ENCODE results near the gene STK25.

The STK25 gene

DNA sequence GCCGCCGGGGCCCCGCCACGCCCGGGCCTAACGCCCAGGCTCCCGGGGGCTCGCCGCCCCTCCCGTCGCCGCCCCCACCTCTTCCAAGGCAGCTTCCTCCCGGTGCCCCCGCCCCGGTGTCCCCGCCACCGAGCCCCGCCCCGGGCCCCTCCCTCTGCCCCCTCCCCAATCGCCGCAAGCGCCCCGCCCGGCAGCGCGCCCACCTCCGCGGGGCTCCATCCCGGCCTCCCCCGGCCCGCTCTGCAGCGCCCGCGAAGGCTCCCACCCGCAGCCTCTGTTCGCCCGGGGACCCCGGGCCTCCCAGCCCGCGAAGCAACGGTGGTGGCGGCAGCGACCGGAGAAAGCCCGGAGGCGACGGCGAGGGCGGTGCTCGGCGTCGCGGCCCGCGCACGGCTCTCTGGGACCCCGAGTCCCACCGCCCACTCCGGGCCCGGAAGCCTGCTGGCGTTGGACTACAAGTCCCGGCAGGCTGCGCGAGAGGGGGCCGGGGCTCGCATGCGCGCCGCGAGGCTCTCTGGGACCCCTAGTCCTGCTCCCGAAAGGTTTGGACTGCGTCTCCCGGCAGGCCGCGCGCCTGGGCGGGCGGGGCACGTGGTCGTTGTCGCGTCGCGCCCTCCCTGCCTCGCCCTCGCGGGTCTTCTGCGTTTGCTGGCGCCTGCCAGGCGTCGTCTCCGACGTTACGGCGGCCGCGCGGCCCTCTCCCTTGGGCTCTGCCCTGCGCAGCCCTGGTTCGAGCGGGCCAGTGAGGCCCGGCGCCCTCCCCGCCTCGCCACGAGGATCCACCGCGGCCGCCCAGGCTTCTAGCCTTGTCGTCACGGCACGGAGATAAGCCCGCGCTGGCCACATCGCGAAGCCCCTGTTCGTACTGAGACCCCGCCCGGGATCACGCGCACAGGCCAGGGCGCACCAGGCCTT, at the start of gene STK25:
Gene STK25, minus strand, starts transcription at position 345 of the 915 bp plus-strand sequence. CDS start 549 bp downstream, outside the sequence.
- peak; percentile 98 for DNase-seq (ENCODE audit: low read depth)

DNA sequence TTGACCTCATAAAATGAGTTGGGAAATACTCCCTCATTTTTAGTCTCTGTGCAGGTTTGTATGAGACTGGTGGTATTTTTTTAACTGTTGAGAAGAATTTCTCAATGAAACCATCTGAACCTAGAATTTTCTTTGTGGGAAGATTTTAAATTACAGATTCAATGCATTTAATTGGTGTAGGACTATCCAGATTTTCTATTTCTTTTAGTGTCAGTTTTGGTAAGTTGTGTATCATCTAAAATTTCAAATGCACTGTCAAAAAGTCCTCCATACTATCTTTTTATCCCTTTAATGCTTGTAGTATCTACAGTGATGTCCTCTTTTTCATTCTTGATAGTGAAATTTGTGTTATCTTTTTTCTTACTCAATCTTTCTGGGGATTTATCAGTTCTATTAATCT, 48.4 kb upstream of the STK25 start:
- no peak for DNase-seq (ENCODE audit: low read depth)

DNA sequence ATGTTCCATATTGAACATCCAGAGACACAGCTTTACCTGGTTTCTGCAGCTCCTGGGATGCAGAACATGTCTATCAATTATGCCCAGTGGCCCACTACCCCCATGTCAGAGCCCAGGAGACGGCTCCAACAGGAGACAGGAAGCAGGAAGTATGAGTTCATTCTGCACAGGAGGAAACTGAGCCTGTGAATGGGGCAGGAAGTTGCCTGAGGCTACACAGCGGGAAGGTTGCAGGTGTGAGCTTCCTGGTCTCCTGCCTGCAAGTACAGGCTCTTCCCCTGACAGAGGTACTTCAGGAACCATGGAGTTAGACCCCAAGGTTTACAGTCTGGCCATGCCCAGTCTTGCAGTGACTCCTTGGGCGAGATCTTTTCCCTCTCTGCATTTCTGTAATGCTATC, 47.3 kb upstream of the STK25 start:
- DNase-seq (ENCODE audit: low read depth), result no peak

DNA sequence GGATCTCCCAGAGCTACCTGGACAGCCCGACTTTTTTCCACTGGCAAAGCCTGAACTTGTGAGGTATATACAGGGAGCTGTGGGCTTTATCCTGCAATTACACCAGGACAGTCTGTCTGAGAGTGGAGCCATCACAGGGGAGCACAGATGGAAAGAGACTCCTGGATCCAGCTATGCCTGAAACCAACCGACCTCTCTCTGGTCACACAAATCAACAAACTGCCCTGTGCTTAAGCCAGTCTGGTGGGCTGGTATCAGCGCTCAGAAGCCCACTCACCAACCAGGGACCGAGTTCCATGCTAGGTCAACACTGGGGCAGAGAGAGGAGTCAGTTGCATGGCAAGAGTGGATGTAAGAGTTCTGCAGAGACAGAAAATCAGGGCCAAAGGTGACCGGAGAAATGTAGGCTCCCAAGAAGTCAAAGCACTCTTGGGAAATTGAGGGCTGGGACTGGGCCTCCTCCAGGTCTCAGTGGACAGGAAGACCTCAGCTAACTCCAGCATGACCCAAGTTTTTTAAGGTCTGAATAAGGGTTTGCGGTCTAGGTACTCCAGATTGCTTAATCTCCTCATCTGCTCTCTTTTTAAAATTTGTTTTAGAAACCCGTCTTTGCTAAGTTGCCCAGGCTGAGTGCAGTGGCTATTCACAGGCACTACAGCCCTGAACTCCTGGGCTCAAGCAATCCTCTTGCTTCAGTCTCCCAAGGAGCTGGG, 46.4 kb upstream of the STK25 start:
- DNase-seq (ENCODE audit: low read depth), result no peak

DNA sequence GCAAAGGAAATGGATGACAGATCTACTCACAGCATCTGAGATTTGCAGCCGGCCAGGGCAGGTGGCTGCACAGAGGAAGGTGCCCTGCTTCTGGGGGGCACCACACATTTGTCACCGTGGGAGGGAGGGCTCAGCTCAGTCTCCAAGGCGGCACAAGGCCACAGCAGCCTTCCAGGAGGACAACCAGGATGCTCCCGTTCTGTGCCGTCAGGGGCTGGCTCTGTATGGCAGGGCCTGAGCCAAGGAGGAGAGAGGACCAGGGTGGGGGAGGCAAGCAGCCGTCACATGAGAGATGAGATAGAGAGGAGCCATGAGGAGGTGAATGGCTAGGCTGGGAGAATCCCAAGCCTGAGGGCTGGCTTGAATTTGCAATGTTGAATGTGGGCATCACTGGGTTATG, 45.6 kb upstream of the STK25 start:
- no peak for DNase-seq (ENCODE audit: low read depth)

DNA sequence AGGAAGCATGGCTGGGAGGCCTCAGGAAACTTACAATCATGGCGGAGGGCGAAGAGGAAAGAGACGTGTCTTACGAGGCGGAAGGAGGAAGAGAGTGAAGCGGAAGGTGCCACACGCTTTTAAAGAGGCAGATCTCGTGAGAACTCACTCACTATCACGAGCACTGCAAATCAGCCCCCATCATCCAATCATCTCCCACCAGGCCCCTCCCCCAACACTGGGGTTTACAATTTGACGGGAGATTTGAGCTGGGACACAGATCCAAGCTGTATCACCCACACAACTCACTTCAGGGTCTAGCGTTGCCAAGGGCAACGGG, 45.1 kb upstream of the STK25 start:
- DNase-seq (ENCODE audit: low read depth), result no peak

DNA sequence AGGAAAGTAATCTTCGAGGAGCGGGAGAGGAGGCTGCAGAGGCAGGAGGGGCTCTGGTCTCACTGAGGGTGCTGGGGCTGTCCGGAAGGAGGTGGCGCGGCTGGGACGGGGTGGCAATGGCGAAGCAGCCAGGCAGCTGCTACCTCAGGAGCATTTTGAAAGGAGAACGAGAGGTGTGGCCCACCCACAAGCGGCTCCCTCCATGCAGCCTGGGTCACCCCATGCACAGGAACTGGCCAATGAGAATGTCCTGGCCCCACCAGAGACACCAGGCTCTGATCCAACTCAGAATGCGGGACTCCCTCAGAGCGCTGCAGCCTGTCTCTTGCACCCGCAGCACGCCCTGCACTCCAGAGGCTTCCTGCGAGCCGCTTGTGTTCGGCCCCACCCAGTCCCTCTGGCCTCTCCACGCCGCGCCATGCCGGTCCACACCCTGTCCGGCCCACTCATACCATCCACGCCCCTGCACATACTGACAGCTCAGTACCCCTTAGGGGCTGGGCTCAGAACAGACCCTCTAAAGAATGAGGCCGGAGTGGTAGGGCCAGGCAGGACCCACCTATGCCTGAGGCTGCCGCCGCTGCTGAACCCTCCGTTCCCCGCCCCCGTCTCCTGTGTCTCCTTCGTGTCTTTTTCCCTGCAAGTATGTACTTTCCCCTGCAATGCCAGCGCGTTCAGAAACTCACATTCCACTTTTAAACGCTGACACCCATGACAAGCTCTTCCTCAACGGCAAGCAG, 43.8 kb upstream of the STK25 start:
- no peak for DNase-seq (ENCODE audit: low read depth)

DNA sequence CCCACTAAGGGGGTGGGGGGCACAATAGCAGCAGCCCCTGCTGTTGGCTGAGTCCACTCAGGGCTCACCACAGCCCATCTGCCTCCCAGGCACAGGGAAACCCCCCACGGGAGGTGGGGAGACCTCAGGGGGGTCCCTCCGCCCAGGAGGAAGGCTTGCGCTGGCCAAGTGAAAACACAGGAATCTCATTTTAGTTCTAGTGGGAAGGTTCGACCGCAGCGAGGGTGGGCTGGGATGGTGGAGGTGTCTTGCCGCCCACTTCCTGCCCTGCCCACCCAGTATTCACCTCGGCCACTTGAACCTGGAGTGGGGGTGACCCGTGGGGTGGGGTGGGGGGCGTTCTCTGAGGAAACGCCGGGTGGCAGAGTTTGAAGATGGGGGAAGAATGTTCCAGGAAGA, 43.2 kb upstream of the STK25 start:
- DNase-seq (ENCODE audit: low read depth), result no peak

DNA sequence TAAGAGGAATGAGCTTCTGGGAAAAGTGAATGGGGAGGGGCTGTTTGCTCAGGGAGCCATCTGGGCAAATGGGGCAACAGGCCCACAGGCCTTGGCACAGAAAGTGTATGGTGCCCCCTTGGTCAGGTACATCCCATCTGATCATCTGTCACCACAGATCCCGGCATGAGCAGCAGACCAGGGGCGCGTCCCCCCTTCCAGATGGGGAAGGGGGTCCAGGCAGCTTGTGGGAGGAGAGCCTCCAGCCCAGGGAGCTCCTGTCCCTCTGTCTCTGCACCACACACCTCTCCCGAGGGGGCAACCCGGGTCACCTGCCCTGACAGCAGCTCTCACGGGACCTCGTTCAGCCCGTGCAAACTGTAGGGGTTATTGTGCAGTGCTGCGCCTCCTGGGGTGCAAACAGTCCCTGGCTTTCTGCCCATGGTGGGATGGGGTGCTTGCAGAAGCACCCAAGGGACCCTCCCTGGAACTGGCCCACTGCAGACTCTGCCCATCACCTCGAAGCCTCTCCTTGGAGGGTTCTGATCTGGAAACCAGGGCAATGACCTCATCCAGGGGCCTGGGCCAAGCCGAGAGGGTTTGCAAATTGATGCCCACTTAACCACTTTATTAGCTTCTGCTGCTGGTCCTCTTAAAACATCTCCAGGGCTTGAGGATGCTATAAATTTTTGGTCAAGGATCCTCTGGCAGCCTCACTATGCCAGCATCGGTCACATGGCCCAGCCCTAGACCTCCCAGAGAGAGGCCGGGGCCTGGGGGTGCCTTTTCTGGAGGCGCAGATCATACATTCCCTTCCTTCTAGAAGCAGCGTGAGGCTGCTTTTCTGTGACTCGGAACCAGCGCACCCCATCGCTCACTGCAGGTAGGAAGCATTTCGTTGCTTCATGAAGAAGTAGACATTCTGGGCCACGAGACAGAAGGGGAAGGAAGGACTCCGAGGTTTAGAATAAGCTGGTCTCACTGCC, 42.5 kb upstream of the STK25 start:
- DNase-seq (ENCODE audit: low read depth), result no peak

DNA sequence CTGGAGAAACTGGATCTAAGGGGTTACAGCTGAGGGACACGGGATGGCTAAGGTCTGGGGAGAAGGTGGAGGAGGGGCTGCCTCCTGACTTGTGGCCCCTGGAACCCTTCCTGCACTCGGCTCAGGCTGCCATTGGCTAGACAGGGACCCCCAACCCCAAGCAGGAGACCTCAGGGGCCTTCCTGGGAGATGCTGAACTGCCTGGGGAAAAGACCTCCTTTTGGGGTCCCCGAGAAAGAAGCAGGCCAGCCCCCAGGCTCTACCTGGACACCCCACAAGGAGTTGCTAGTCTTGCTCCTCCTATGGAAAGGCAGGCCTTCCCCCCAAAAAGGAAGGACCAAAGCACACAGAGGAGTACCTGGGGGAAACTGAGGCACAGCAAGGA, 40.1 kb upstream of the STK25 start:
- DNase-seq (ENCODE audit: low read depth), result no peak

DNA sequence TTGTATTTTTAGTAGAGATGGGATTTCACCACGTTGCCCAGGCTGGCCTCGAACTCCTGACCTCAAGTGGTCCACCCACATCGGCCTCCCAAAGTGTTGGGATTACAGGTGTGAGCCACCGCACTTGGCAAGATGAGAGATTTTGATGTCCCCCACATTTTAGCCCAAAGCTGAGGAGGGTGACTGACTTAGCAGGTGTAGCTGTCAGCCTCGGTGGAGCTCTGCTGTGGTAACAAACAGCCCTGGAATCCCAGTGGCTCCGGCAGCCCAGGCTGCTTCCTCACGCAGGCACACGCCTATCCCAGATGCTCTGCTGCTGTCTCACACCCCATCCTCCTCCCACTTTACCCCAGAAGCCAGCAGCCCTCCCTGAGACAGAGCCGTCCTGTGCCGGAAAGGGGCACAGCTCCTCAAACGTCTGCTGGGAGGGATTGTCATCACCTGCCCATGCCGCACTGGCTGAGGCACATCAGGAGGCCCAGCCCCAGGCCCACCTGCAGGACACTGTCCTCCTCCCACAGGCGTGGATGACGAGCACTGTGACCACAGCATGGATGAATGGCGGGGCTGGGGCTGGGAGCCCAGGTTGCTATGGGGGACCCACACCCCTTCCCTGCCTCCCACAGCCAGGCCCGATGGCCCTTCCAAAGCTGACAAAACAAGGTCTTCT, 39.5 kb upstream of the STK25 start:
- DNase-seq (ENCODE audit: low read depth), result no peak

DNA sequence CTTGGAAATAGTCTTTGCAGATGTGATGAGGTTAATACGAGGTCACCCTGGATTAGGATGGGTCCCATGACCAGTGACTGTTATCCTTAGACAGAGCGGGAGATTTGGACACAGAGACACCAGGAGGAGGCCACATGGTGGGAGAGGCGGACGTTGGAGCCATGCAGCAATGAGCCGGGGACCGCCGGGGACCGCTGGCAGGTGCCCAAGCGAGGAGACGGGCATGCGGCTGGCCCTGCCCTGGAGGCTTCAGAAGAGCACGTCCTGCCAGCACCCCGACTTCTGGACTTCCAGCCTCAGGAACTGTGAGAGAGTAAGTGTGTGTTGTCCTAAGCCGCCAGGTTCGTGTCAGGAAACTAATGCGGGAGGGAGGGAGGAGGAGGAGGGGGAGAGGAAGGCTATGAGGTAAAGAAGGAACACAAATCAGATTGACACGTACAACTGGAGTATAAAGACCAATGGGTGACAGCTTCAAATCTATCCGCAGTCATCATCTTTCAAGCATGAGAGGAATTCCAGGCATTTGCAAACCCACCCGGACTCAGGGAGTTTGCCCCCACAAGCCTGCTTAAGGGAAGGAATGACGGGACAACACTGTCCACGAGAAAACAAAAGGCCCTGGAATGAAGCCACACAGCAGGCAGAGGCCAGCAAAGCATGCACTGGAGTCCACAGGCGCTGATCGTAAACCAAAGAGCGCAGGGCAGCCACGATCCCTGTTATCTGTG, 38.6 kb upstream of the STK25 start:
- no peak for DNase-seq (ENCODE audit: low read depth)

DNA sequence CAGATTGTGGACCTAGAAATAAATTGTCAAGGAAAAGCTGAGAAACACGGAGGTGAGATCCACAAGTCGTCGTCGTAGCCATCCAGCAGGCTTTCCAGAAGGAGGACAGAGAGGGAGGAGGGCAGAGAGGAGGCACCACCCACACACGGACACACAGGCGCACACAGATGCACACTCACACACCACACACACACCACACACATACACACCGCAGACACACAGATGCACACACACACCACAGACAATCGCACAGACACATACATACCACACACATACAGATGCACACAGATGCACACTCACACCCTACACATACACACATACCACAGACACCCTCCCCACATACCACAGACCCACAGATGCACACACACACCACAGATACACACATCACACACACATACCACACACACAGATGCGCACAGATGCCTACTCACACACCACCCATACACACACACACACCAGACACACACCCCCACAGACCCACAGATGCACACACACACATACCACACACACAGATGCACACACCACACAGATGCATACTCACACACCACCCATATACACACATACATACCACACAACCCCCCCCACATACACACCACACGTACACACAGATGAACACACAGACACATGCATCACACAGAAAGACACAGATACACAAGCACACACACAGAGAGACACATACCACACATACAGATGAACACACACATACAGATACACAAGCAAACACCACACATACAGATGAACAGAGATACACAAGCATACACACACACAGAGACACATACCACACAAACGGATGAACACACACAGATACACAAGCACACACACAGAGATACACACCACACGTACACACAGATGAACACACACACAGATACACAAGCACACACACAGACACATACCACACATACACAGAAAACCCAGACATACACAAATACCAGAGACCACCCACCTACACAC, 37.4 kb upstream of the STK25 start:
- no peak for DNase-seq (ENCODE audit: low read depth)

DNA sequence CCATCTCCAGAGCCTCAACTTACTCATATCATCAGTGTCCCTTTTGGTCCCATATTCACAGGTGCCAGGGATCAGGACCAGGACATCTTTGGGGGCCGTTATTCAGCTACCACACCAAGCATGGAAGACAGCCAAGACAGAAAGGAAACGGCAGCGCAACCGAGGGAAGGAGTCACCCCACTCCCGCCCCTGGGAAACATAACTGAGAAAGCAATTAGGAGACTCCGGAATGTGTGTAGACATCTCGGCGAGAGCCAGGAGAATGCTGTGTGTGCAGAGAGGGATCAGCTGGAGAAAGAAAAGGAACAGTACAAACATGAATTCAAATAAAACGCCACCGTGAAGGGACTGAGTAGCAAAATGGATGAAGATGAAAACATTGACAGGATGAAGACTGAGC, 36.7 kb upstream of the STK25 start:
- no peak for DNase-seq (ENCODE audit: low read depth)

DNA sequence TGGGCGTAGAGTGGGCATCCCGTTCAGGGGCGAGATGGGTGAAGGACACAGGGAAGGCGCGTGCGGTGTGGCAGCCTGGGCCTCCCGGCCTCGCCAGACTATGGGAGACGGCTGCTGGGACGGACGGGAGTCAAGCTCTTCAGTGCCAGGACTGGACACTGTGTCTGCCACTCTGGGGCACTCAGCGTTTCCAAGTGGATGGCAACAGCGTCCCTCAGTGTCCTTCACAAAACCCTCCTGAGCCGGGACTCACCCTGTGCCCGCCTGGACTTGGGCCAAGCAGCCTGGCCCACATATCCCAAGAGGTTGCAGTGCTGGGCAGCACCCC, 33.9 kb upstream of the STK25 start:
- DNase-seq (ENCODE audit: low read depth), result no peak

DNA sequence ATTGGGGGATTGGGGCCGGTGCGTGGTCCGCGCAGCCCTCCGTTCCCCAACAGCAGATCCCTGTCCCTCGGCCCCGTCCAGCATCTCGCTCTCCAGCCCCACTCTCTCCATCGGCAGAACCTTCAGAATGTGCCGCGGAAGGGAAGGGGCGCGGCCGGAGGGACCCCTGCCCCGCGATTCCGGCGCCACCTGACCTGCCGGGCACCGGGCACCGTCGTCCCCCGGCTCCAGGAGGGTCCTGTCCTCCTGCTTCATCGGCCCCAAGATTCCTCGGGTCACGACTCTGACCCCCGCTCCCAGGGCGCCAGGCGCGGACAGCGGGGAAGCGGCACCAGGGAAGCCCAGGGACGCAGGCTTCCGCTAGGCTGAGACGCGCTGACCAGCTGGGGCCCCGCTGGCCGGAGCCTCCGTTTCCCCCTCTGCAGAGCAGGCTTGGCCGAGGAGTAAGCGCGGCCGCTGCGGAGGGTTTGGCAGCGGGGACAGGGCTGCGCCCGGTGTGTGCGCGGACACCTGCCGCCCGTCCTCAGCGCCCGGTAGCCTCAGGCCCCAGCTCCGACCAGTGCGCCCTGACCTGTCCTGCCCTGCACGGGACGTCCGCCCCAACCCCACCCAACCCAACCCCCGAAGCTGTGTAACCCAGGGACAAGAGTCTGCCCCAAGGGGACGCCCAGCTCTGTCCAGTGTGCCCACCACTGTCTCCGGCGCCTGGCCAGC, 33.3 kb upstream of the STK25 start:
- no peak for DNase-seq (ENCODE audit: low read depth)

DNA sequence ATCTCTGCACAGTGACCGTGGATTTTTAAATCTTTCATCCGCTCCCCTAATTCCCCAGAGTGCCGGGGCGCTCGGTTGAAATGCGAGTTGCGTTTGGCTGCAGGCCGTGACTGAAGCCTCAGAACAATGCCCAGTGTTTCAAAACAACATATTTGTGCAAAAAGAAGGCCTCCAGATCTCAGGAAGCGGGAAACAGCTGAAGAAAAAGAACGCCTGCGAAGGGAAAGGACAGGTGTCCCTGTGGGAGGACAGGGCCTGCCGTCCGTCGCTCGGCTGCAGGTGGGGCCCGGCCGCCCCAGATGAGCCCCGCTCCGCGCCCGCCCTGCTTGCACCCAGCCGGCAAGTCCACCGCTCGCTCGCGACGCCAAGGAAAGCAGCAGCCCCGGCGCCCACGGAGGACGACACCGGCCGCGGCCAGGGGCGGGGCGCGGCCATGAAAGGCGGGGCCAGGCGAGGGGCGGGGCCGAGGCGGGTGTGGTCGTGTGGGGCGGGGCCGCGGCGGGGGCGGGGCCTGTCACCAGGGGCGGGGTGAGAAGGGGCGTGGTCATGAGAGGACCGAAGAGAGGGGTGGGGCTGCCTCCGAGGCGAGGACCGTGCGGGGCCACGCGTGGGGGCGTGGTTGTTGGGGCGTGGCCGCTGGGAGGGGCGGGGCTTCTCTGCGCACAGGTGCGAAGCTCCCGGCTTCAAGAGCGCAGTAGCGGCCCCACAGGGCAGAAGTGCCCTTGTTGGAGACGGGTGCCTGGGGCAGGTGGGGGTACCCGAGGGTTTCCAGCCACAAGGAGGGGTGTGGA, 32.6 kb upstream of the STK25 start:
- DNase-seq (ENCODE audit: low read depth), result peak; percentile 57

DNA sequence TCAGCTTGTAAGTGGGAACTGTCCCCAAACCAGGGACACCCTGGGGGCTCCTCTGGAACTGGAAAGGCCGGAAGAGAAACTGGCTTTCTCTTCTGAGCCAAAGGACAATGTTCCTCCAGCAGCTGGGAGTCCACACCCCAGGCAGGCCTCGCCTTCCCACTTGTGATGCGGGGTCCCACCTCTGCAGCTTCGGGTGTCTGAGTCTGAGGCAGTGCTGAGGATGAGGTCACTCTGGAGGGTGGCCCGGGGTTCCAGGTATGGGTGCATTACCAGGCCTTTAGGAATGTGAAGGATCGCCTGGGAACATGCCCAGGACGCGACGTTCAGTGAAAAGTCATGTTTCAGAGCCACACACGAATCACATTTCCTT, 32.0 kb upstream of the STK25 start:
- no peak for DNase-seq (ENCODE audit: low read depth)
